NCI-H226 (cell line): Measurements from ENCODE around the gene CAMK2D.

Experiments used
- DNase-seq: peaks from one replicate; pipeline ENCODE4 v3.0.0-alpha.2; 2015

CAMK2D gene

GRCh38 chr4:113677325-113677724 lies 84.2 kb downstream of the CAMK2D start:
- DNase-seq = no peak

GRCh38 chr4:113675731-113676697 lies 85.5 kb downstream of the CAMK2D start:
- peak; percentile 47 for DNase-seq

- no peak for DNase-seq
These were observed 86.8 kb downstream of the CAMK2D start for GRCh38 chr4:113674733-113675132.

- no peak for DNase-seq
These were observed 87.3 kb downstream of the CAMK2D start for GRCh38 chr4:113674251-113674650.

- DNase-seq = peak; percentile 50
These were observed 88.1 kb downstream of the CAMK2D start for GRCh38 chr4:113673450-113673849.

GRCh38 chr4:113666386-113667114 lies 95.0 kb downstream of the CAMK2D start:
- DNase-seq = no peak

- DNase-seq = no peak
These were observed 96.5 kb downstream of the CAMK2D start for GRCh38 chr4:113665036-113665435.

GRCh38 chr4:113662581-113662980 lies 99.0 kb downstream of the CAMK2D start:
- DNase-seq = no peak

- DNase-seq = peak; percentile 49
These were observed 102.4 kb downstream of the CAMK2D start for GRCh38 chr4:113659127-113659526.

- DNase-seq = peak; percentile 24
These were observed 103.8 kb downstream of the CAMK2D start for GRCh38 chr4:113657586-113658233.

GRCh38 chr4:113653871-113654270 lies 107.7 kb downstream of the CAMK2D start:
- no peak for DNase-seq

- peak; percentile 89 for DNase-seq
These were observed 115.1 kb downstream of the CAMK2D start for GRCh38 chr4:113646442-113646822.

- peak; percentile 91 for DNase-seq
These were observed 115.6 kb downstream of the CAMK2D start for GRCh38 chr4:113645771-113646441.

- no peak for DNase-seq
These were observed 116.2 kb downstream of the CAMK2D start for GRCh38 chr4:113645288-113645687.

- no peak for DNase-seq
These were observed 117.1 kb downstream of the CAMK2D start for GRCh38 chr4:113644398-113644797.

GRCh38 chr4:113643505-113643904 lies 118.0 kb downstream of the CAMK2D start:
- DNase-seq = peak; percentile 80

- no peak for DNase-seq
These were observed 120.5 kb downstream of the CAMK2D start for GRCh38 chr4:113641025-113641431.

- DNase-seq = no peak
These were observed 122.2 kb downstream of the CAMK2D start for GRCh38 chr4:113639326-113639725.

- no peak for DNase-seq
These were observed 123.0 kb downstream of the CAMK2D start for GRCh38 chr4:113638562-113638832.

- no peak for DNase-seq
These were observed 123.5 kb downstream of the CAMK2D start for GRCh38 chr4:113637823-113638561.

GRCh38 chr4:113637363-113637762 lies 124.2 kb downstream of the CAMK2D start:
- DNase-seq = peak; percentile 70

GRCh38 chr4:113636877-113637276 lies 124.7 kb downstream of the CAMK2D start:
- peak; percentile 61 for DNase-seq
